Stimulated activated CD4-positive, alpha-beta T cell treated with anti-CD3 and anti-CD28 coated beads, Interleukin-2, amount 100 ng/mL, for 4 hours (primary cell): ENCODE data around the gene TGFBRAP1.
"Not testable (repeated sequence)": the region's sequence is repeated elsewhere in the genome, so short reads cannot be mapped to it uniquely, and the experiment has no call there.

ENCODE experiments used
- DNase-seq: peaks from one replicate; pipeline ENCODE4 v3.0.0-alpha.2; 2020; ENCODE audit warnings: low read depth

The TGFBRAP1 gene

DNA sequence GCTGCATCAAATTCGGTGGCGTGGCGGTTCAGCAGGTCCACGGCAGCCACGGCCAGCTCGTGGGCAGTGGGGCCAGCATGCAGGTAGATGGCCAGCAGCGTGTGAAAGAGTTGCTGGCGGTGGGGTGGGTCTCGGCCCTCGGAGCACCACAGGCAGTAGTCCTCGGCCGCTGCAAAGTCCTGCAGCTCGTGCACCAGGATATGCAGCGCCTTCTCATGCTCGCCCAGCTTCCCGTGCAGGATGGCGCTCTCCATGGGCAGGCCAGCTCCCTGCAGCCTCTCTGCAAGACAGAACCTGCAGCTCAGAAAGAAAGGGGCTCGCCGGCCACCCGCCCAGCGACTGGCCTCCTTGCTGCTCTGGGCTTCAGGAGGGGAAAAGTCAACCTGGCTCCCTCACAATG lies 60.1 kb downstream of the TGFBRAP1 start:
- no peak for DNase-seq

DNA sequence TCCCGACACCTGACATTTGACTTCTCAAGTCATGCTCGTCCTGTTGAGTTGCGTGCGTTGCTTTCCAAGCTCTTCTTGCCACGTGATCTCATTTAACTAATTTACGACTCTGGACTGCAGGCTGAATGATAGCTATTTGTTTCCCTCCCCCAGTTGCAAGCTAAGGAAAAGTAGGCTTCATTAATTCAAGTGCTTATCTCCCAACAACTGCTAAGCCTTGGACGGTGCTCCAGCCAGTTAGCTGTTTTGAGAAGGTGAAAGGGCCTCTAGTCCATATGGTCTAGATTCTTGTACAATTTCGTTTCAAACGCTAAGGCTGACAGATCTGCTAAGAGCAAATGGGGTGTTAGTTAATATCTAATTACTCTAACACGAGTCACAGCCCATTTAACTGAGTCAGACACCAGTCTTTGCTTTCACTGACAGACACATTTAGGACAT lies 66.9 kb downstream of the TGFBRAP1 start:
- no peak for DNase-seq

DNA sequence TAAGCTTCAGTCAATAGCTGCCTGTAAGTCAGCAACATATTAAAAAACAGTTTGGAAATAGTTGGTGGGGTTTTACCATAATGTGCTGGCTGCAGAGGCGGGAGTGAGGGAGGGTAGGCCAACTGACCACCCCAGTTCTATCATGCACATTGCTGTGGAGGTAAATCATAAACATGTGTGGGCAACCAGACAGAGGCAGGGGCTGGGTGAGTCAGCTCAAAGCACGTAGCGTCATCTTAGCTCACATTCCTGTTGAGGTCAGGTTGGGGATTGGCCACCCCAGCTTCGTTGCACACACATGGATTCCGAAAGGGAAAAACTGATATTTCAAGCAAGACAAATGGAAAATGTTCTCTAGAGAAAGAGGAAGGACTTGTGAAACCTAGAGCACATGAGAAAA lies 68.5 kb downstream of the TGFBRAP1 start:
- no peak for DNase-seq

DNA sequence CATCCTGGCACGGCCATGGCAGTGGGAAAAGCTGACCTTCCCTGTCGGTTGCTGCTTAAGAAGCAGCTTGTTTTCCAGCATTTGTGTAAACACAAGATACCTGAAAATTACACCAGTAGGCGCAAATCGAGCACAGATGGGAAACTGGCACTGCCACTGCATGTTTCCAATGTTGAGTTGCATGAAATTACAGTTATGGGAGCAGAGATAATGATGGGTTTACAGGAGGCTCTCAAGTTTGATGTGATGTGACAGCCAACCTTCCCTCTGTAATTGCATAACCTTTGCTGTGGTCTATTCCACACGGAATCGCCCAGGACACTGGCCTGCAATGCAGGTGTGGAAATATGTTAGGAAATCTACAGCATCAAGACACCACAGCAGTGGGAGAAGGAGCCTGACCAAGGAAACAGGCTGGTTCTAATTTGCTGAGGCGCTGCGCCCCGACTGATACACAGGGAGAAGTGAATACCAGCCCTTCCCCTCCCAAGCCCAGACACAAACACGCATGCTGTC lies 70.6 kb downstream of the TGFBRAP1 start:
- no peak for DNase-seq

DNA sequence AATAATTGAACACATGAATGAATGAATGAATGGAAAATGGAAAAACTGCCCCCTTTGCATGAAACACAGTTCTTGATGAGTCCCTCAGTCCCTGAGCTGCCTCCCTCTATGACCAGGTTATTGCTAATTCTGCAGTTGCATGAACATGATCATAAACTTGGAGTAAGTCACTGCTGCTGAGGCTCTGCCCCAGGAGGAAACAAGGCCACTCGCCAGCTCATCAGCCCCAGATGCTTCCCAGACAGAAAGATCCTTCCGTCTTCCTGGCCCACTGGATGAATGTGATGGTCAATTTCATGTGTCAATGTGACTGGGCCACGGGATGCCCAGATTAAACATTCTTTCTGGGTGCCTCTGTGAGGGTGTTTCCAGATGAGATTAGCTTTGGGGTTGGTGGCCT lies 71.6 kb downstream of the TGFBRAP1 start:
- no peak for DNase-seq

DNA sequence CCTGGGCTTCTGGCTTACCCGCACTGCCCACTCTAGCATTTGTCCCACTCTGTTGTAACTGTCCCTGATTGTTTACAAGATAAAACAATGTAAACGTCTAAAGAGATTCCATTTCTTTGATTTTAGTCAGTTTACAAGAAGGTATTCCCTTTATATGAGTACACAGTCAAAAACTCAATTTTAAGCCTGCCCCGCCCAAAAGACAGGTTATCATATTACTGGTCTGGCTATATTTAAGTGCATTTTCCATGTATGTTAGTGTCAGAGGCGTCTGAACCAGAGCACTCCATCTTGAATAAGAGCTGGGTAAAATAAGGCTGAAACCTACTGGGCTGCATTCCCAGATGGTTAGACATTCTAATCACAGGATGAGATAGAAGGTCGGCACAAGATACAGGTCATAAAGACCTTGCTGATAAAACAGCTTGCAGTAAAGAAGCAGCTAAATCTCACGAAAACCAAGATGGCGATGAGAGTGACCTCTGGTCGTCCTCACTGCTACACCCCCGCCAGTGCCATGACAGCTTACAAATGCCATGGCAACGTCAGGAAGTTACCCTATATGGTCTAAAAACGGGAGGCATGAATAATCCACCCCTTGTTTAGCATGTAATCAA lies 73.0 kb downstream of the TGFBRAP1 start:
- no peak for DNase-seq

DNA sequence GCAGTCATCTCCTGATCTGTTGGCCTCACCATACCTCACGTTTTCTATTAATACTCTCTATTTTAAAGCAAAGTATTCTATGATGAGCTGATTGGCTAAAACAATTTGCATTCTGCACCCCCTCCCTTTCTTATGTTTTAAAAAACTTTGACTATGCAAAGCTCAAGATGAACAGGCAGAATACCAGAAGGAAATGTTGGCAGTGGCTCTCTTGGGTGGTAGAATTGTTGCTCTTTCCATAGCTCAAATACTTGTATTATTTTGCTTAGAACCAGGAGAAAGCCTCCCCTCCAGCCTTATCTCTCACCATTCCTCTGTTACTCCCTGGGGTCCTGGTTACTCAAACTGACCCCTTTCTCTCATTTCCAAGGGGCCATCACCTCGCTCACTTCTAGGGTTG lies 73.6 kb downstream of the TGFBRAP1 start:
- DNase-seq, result no peak

DNA sequence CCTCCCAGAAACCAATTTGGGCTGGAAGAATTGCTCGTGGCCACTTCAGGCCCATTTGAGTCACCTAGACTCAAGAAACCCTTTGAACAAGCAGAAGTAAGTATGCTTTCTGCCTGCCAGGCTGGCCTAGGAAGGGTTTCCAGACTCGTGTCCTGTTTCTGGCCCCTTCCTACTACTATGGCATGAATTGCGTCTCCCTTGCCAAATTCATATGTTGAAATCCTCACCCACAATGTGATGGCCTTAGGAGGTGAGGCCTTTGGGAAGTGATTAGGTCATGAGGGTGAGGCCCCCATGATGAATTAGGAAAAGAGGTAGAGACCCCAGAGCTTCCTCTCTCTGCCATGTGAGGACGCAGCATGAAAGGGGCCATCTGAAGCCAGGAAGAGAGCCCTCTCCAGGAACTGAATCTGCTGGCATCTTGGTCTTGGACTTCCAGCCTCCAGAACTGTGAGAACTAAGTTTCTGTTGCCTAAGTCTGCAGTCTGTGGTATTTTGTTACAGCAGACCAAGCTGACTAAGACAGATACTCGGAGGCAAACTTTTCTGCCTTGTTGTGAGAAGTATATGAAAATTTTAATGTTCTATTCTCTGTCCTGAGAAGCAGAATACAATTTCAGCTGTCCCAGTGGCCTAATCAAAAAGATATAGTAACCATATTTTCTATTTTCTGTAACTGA lies 74.9 kb downstream of the TGFBRAP1 start:
- DNase-seq, result no peak

DNA sequence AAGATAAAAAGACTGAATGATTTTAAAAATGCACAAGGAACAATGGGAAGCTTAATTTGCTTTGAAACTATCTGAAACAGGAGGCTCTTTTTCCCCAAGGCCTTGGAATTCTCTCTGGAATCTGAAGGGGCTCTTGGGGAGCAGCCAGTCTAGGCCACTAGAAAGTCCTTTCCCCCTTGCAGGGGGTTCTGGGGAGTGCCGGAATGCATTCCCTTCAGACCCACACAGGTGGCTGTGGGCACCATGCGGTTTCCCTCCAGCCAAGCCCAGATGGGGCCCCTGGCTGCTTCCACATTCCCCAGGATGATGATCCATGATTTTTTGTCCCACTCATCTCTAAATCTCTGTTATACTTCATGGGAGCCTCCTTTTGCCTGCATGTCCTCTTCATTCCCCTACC lies 77.3 kb downstream of the TGFBRAP1 start:
- no peak for DNase-seq

DNA sequence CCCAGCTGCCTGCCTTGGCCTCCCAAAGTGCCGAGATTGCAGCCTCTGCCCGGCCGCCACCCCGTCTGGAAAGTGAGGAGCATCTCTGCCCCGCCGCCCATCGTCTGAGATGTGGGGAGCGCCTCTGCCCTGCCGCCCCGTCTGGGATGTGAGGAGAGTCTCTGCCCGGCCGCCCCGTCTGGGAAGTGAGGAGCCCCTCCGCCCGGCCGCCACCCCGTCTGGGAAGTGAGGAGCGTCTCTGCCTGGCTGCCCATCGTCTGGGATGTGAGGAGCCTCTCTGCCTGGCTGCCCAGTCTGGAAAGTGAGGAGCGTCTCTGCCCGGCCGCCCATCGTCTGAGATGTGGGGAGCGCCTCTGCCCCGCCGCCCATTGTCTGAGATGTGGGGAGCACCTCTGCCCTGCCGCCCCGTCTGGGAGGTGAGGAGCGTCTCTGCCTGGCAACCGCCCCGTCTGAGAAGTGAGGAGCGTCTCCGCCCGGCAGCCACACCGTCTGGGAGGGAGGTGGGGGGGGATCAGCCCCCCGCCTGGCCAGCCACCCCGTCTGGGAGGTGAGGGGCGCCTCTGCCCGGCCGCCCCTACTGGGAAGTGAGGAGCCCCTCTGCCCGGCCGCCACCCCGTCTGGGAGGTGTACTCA lies 78.4 kb downstream of the TGFBRAP1 start:
- not testable (repeated sequence) for DNase-seq

DNA sequence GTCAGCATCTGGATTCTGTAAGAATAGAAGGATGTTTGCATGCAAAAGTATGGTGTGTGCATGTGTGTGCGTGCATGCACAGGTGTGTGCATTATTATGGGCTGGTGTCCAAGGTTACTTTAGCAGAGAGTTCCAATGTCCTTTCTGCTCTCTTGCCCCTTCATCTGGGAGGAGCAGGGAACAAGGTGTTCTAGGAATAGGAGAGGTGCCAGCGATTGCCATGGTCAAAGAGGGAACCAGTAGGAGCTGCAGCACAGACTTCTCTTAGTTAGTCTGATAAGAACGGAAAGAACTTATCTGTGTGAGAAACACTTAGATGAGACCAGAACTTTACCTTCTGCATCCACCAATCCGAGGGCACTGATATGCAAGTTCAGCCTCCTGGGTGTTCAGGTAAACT lies 79.6 kb downstream of the TGFBRAP1 start:
- DNase-seq, result no peak

DNA sequence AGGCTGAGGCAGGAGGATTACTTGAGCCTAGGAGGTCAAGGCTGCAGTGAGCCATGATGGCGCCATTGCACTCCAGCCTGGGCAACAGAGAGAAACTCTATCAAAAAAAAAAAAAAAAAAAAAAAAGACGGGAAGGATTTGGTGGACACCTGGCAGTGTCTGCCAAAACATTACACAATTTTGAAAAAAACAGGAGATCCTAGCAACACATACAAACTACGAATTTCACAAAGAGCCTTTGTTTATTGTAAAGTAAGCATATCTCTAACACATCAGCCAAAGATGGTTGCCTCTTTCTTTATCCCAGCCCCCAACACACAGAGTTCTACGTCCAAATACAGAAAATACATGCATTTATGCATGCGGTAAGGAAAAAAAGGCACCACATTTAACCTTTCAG lies 80.4 kb downstream of the TGFBRAP1 start:
- no peak for DNase-seq

DNA sequence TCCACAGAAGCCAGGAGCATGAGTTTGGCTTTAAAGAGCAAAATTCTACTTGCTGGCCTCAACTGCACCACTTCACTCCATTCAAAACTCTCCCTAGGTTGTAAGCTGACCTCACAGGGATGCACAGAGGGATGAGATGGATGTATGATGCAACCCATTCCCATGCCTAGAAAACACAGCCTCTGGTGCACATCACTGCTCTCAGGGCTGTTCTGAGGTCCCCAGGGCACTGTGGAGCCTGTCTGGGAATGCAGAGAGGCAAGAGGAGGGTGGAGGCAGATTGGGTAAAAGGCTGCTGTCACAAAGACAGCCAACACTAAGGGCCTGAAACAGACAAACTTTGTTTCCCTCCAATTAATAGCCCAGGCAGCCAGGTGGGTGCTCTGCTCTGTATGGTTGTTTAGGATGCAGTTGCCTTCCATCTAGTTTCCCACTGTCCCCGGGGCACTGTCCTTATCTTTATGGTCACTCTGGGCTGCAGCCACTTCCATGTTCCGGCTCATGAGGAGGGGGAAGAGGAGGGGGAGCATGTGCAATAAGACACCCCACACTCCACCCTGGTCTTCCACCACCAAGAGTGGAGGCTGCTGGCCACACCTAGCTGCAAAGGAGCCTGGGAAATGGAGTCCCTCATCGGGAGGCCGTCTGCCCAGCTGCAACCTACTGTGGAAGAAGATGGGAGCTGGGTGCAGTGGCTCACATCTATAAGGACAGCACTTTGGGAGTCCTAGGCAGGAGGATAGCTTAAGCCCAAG lies 81.0 kb downstream of the TGFBRAP1 start:
- no peak for DNase-seq

DNA sequence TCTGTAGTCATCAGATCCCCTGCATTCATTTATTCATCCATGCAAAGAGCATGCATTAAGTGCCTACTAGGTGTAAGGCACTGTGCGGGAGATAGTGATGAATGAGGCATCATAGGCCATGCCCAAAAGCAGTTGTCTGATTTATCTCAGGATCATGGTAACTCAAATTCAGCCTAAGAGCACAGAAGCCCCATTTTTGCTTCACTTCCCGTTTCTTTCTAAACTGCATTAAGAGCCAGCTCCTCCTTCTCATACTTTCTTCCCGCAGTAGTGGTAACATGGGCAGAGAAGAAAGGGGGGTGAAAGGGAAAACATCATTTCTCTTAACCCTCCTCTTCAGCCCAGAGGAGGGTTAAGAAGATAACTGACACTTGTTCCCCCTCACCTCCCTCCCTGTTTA lies 85.1 kb downstream of the TGFBRAP1 start:
- DNase-seq, result no peak

DNA sequence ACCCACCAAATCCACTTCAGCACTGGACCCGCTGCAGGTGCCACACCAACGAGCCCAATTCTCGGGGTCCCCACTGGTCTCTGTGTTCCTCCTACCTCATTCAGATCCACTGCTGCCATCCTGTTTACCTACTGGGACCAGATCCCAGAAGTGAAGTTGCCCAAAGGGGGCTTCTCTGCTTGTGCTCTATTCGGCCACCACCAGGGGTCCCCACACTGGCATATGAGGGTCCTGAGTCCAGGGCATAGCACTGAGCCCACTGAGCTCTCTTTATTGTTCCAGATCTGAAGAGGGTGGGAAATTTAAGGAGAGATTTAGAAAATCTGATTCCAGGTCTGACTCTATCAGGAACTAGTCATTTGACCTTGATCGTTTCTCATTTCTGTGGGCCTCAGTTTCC lies 85.6 kb downstream of the TGFBRAP1 start:
- DNase-seq, result no peak

DNA sequence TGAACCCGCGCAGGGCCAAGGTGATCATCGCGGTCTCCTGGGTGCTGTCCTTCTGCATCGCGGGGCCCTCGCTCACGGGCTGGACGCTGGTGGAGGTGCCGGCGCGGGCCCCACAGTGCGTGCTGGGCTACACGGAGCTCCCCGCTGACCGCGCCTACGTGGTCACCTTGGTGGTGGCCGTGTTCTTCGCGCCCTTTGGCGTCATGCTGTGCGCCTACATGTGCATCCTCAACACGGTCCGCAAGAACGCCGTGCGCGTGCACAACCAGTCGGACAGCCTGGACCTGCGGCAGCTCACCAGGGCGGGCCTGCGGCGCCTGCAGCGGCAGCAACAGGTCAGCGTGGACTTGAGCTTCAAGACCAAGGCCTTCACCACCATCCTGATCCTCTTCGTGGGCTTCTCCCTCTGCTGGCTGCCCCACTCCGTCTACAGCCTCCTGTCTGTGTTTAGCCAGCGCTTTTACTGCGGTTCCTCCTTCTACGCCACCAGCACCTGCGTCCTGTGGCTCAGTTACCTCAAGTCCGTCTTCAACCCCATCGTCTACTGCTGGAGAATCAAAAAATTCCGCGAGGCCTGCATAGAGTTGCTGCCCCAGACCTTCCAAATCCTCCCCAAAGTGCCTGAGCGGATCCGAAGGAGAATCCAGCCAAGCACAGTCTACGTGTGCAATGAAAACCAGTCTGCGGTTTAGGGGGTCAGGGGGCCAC lies 87.1 kb downstream of the TGFBRAP1 start:
- no peak for DNase-seq

DNA sequence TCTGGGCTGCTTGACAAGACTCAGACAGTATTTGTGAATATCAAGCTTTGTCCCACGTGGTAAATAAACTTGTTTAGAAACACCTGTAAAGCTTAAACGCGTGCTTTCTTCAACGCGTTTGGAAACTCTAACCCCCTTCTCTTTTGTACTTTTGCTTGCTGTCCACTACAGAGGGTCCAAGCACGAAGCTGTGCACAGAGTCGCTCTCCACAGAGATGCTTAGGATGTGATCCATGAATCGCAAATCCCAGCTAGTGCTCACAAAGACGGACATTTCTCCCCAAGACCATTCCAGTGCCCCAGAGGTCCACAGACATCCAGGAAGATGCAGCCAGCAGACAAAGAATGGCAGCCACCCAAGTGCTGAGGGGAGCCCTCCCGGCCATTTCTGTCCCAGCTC lies 88.1 kb downstream of the TGFBRAP1 start, which contains the start of gene GPR45:
Gene GPR45, plus strand, starts transcription at position 301 of the 400 bp plus-strand sequence. CDS start 116 bp downstream, outside the sequence.
- DNase-seq, result no peak

DNA sequence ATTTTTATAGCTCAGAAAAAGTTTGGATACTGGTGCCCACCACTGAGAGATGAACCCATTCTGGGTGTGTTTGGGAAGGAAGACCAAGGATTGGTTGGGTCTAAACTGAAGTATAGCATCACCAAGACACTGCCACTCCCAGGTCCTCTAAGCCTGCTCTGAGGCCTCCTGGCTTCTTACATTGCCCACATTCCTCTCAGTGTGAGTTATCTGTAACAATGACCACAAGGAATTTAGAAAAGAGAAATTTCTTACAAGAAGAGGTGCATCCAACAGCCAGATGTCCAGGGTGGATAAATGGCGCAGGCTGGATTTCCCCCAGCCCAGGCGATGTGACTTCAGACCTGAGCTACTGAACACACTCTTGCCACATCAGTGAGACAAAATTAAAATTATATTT lies 89.6 kb downstream of the TGFBRAP1 start:
- DNase-seq, result no peak

DNA sequence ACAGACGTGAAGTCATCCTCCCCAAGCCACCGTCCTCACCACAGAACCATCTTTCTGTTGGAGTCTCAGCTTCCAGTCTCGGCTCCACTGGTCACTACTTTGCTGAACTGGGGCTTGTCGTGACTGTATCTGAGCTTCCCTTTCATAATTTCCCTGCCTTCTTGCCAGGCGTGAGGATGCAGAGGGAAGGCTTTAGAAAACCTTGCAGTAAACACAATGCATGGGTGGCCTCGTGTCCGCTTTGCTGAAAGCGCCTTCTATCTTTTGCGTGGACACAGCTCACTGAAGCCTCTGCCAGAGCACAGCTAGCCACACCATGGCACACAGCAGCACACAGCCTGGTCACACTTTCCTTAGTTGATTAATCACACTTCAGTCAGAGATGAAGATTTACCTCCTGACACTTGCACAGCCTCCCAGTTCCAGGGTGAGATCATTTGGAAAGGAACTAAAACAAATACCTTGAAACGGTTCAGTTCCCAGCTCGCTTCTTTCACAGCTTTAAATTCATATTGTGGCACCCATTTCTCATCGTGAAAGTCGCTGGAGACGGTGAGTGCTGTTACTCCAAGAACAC lies 90.8 kb downstream of the TGFBRAP1 start:
- DNase-seq, result no peak

DNA sequence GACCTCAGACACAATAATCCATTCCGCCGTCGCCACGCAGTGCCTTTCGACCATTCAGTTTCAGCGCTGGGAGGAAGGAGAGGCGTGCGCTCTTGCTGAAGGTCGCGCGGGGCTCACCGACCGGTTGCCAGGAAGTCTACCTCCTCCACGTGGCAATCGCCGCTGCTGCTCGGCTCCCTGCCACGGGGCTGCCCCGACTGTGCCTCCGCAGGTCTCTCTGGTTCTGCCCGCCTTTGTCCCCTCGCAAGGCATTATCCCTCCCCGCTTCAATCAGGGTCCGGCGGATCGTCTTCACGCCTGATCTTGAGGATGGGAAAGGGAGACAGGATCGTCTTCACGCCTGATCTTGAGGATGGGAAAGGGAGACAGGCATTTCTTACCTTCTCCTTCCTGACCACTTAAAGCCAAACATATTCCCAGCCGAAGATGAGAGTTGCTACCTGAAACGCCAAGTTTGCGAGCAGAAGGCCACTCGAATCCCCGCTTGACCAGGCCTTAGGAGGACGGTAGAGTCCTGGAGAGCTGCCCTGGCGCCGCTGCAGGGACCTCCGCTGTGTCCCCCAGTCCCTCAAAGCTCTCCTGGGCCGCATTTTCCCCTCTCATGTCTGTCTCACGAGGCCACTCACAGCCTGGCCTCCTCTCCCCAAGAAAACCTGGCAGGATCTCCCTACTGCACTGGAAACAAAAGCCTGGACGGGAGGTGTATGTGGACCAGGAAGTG lies 92.3 kb downstream of the TGFBRAP1 start:
- DNase-seq, result peak; percentile 14

DNA sequence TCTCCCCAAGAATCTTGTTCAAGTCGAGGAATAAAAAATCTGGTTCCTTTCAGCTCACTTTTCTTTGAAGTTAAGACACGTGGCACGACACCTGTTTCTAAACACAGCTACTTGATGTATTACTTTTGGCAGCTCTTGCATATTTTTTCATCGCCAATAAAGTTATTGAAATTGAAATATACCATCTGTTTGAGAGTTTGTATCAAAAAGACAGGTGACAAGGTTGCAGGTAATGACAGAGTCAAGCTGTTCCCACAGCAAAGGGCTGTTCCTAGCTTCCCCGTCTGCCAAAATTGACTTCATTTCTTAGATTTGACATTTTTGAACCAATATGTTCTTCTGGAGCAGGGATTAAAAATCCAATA lies 93.5 kb downstream of the TGFBRAP1 start:
- no peak for DNase-seq
